Activated CD8-positive, alpha-beta memory T cell treated with anti-CD3 and anti-CD28 coated beads, Interleukin-2, amount 50 U/mL, for 24 hours (primary cell): Measurements from ENCODE around the gene DYNLT5.
"Not testable (repeated sequence)": the region's sequence is repeated elsewhere in the genome, so short reads cannot be mapped to it uniquely, and the experiment has no call there.

Source experiments
- DNase-seq: peaks from one replicate; pipeline ENCODE4 v3.0.0-alpha.2; 2020; ENCODE audit errors: extremely low read depth

Gene DYNLT5

GRCh38 chr1:66752000-66752592 lies at the start of gene DYNLT5:
DYNLT5 (plus strand) TSS chr1:66752459; CDS start chr1:66754659, 2,200 bp downstream.
- DNase-seq: no peak

- no peak for DNase-seq
These were observed 47.9 kb upstream of the DYNLT5 start for GRCh38 chr1:66704177-66704875.

DNA sequence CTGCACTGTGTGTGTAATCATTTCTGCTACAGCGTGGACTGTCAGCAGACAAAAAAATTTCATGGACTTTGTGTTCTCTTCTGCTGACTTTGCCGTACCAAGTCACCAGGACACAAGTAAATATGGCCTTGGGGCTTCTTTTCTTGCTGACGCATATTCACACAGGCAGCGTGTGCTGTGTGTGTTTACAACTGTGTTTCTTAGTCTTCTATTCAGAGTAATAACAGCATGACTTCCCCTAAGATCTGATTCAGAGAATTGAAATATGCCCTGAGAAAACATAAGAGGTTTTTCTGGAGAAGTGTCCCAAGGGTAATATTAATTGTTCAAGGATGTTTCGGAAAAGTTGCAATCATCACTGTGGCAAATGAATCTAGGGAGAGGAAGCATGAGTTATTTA lies 47.1 kb upstream of the DYNLT5 start:
- no peak for DNase-seq

GRCh38 chr1:66711420-66711819 lies 40.8 kb upstream of the DYNLT5 start:
- no peak for DNase-seq

- DNase-seq: no peak
These were observed 39.4 kb upstream of the DYNLT5 start for GRCh38 chr1:66712839-66713238.

DNA sequence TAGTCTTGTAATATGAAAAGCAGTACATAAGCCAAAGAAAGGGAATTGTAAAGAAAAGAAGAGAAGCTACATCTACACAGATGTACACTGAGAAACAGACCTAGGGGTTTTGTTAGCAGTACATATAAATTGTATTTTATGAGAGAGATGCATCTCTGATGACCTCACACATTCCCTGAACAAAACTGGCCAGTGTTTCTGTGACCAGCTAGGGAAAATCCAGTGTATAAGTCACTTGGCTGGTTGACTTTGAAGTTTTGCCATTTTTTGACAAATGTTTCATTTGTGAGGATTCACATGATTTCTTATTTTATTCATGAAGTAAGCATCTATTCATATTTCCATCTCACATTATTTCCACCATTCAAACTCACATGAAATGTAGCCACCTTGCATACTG lies 28.3 kb upstream of the DYNLT5 start:
- no peak for DNase-seq

- DNase-seq: peak; percentile 8
These were observed 26.2 kb upstream of the DYNLT5 start for GRCh38 chr1:66725885-66726665.

- DNase-seq: no peak
These were observed 24.2 kb upstream of the DYNLT5 start for GRCh38 chr1:66728021-66728420.

DNA sequence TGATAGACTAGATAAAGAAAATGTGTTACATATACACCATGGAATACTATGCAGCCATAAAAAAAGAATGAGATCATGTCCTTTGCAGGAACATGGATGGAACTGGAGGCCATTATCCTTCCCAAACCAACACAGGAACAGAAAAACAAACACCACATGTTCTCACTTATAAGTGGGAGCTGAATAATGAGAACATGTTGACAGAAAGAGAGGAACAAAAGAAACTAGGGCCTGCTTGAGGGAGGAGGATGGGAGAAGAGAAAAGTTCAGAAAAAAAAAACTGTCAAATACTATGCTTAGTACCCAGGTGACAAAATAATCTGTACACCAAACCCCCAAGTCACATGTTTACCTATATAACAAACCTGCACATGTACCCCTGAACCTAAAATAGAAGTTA lies 23.5 kb upstream of the DYNLT5 start:
- not testable (repeated sequence) for DNase-seq

DNA sequence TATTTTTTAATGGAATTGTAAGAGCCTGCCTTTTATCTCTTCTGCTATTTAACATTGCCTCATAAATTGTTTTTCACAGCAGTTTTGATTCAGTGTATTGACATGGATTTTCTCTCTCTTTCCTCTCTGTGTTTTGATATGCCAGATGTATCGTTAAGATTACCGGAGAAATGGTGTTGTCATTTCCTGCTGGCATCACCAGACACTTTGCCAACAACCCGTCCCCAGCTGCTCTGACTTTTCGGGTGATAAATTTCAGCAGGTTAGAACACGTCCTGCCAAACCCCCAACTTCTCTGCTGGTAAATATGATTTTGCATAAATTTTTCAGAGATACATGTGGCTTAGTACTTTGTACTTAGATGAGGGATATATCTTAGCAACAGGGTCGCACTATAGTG lies 23.1 kb upstream of the DYNLT5 start:
- no peak for DNase-seq

GRCh38 chr1:66729523-66729922 lies 22.7 kb upstream of the DYNLT5 start:
- no peak for DNase-seq

- no peak for DNase-seq
These were observed 21.8 kb upstream of the DYNLT5 start for GRCh38 chr1:66730462-66730861.

DNA sequence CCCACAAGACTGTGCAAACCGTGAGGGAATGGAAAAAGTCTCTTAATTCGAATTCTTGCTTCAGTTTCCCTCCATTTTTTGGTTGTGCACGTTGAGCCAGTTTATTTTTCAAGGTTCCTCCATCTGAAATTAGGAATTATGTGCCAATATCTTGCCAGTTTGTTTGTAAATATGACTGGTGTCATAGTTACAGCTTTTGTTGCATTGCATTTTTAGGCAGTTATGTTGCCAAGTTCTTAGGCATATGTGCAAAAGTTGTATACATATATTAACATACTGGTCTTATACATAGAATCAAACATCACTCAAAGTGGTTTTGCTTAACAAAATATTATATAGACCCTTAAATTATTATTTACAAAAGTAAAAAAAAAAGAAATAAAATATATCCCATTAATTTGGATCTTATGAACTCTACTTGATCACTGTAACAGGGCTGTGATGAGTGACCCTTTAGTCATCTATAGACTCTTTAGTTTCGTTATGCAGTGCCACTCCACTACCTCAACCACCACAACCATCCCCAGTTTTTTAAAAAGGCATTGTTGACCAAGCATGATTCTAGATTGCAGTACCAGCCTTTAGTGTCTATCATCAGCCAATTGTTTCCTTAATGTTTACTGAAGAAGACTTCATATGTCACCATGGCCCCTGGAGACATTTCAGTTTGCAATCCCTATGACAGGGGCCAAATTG lies 20.9 kb upstream of the DYNLT5 start:
- DNase-seq: no peak

GRCh38 chr1:66732407-66733166 lies 19.7 kb upstream of the DYNLT5 start:
- no peak for DNase-seq

DNA sequence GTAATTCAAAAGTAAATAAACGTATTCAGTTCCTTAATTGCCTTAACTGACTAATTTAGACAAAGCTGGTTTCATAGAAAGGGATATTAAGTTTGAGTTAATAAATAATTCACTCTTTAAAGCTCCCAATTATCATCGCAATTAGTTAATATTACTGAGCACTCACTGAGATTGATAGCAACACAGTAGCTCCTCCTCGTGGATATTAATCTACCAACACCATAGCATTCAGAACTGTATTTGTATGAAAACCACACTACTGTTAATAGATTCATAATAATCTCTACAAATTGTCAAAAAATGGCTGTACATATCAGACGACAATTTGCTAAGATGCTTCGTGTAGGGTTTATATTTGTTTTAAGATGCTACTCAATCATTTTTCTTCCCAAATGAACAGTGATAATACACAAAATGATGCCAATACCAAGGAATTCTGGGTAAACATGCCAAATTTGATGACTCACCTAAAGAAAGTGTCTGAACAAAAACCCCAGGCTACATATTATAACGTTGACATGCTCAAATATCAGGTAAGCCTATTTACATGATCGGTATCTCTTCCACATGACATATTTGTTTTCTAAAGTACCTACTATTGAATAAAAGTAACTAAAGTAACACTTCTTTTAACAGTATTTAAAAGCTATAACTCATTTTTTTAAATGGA lies 18.8 kb upstream of the DYNLT5 start:
- DNase-seq: no peak

GRCh38 chr1:66734531-66734930 lies 17.7 kb upstream of the DYNLT5 start:
- not testable (repeated sequence) for DNase-seq

- DNase-seq: no peak
These were observed 14.4 kb upstream of the DYNLT5 start for GRCh38 chr1:66737836-66738235.

DNA sequence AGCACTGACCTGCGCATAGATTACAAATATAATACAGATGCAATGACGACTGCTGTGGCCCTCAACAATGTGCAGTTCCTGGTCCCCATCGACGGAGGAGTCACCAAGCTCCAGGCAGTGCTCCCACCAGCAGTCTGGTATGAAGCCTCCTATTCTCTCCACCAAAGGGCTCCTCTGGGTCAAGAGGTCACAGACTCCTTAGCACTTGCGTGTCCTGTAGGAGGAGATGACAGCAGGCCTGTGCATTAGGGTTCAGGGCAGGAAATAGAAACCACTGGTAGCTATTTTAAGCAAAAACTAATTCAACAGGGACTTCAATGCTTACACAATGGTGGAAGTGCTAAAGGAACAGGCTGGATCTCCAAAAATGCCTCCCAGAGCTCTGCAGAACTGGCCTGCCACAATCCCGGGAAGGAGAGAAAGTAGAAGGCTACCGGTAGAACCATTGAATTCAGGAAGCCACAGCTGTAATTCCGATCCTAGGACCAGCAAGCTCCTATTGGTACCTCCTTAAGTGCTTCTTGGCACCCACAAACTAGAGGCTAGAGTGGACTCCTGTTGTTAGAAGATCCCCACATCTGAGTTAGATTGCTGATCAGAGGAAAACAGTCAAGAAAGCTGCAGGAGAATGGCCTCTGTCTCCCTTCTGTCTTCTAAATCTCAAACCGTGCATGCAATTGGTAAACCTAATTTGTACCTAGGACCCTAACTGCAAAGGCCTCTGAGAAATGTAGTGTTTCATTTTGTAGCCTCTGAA lies 12.7 kb upstream of the DYNLT5 start:
- no peak for DNase-seq

DNA sequence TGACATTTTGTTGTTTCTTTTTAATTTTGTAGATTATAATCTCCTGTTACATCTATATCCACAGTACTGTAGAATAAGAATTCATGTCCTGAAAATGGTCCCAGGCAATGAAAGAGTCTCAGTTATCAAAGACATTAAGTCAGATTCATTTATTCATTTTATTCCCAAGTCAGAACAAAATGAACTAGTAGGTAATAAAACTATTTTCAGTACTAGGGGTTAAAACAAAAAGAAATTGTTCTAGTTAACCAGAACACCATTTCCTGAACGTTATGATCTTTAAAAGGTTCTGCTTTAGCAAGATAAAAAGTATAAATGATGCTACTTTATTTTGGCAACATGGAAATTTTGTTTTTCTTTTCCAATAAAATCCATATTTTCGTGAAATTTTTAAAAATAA lies 6.8 kb upstream of the DYNLT5 start:
- no peak for DNase-seq

GRCh38 chr1:66747501-66747900 lies 4.8 kb upstream of the DYNLT5 start:
- DNase-seq: no peak
